ENCODE results near the gene KDM4E.
"Not testable (repeated sequence)": the region's sequence is repeated elsewhere in the genome, so short reads cannot be mapped to it uniquely, and the experiment has no call there.

KDM4E gene

DNA sequence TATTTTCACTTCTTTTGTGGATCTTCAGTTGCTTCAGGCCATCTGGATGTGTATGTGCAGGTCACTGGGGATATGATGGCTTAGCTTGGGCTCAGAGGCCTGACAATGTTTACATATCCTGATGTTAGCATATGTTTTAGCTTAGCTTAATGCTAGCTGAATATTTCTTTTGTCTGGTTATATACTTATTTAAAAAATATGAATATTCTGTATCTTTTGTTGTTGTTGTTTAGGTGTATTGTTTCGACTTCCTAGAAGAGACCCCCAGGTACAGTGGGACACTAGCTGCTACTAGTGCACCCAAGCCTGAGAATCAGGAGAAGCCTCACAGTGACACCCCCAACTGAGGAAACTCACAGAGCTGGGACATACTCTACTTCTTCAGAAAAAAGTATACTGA lies at the start of gene KDM4E:
Gene KDM4E (plus strand): TSS at position 301 of the 400 bp plus-strand sequence. CDS start 300 bp downstream, outside the sequence.
- no peak for DNase-seq

- no peak for DNase-seq
Observed at GRCh38 chr11:94975599-94975998, 49.5 kb upstream of the KDM4E start.

GRCh38 chr11:94987378-94987777 lies 37.7 kb upstream of the KDM4E start:
- DNase-seq: no peak

DNA sequence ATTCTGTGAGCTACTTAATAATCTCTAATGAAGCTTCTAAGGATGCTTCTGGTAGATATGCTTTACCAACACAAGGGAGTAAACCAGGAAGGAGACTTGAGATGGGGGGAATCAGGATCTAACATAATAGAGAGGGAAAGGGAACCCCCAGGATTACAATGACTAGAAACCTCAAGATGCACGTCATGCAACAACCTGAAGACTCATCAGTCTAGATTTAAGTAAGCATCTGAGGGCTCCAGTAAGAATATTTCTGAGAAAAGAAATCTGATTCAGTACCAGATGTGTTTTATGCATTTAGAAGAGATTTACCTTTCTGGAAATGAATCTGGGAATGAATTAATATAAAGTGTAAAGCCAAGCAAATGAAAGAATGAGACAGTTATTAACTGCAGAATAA lies 36.3 kb upstream of the KDM4E start:
- no peak for DNase-seq

GRCh38 chr11:94993400-94993943 lies 31.6 kb upstream of the KDM4E start:
- no peak for DNase-seq

DNA sequence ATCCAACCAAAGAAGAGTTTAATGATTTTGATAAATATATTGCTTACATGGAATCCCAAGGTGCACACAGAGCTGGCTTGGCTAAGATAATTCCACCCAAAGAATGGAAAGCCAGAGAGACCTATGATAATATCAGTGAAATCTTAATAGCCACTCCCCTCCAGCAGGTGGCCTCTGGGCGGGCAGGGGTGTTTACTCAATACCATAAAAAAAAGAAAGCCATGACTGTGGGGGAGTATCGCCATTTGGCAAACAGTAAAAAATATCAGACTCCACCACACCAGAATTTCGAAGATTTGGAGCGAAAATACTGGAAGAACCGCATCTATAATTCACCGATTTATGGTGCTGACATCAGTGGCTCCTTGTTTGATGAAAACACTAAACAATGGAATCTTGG lies 27.6 kb upstream of the KDM4E start:
- DNase-seq: no peak

GRCh38 chr11:94998285-94998684 lies 26.8 kb upstream of the KDM4E start:
- DNase-seq: no peak

DNA sequence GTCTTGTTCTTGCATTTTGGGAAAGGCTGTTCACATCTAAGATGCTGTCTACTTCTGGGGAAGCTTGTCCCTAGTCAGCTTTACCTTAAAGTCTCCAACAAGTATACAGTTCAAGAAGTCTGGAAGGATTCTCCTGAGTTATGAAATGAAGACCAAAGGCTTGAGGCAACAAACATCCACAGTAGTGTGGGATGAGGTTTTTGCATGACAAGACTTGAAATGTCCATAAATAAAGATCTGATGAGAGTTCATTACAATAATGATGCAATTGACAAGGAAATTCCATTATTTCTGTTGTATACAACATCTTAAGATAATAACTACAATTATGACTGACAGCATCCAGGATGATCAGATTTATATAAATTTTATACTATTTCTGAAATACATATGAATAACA lies 21.3 kb upstream of the KDM4E start:
- DNase-seq: no peak

- no peak for DNase-seq
Observed at GRCh38 chr11:95005642-95006041, 19.4 kb upstream of the KDM4E start.

DNA sequence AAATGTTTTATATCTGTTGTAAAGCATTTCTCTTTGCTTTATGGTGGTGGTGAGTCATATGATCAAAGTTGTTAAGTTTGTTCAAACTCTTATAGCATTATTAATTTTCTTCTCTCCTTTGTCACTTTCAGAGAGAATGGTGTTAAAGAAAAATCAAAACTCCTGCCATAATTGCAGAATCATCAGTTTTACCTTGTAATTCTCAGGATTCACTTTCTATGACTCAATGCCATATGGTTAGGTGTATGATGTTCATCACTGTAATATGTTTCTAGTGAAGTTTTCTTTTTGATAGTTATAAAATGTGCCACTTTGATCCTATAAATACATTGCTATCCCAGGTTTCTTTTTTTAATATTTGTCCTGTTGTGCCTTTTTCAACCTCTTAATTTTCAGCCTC lies 13.7 kb upstream of the KDM4E start:
- no peak for DNase-seq

GRCh38 chr11:95014184-95014821 lies 10.8 kb upstream of the KDM4E start:
- no peak for DNase-seq

GRCh38 chr11:95016139-95016538 lies 8.9 kb upstream of the KDM4E start:
- no peak for DNase-seq

DNA sequence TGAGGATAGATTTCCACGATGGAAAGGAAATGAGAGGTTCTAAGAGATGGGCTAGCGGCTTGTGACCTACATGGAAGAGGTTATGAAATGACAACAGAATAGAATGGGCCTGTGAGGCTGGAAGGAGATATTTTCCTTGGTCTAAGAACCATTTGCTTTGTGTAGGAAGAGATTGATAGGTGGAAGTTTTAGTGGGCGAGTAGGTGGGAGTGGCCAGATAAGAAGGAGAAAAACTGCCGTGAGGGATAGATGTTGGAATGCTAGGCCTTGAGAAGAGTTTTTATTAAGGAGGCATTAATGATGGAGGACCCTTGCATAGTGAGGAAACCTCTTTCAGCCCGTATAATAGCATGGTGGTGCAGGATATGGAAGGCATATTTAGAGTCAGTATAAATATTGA lies 3.6 kb upstream of the KDM4E start:
- DNase-seq: not testable (repeated sequence)

- not testable (repeated sequence) for DNase-seq
Observed at GRCh38 chr11:95025594-95025993, 536 bp downstream of the KDM4E start.

- no peak for DNase-seq
Observed at GRCh38 chr11:95028357-95028756, 3.3 kb downstream of the KDM4E start.

DNA sequence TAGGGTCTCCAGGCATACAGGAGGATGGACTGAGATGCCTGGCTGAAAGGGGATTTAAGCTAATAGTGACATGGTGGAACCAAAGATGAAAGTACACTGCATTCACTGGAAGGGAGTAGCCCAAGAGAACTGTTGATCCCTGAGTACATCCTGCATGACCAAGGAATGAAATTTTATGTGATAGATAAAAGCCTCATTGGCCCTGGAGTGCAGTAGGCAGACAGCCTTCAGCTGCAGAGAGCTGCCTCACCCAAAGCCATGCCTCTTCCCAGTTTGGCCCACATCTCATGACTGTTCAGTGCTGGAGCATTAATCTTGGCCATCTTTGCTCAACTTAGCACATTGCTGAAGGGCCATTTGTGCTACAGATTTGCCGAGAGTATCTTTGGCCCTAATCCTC lies 8.0 kb downstream of the KDM4E start:
- DNase-seq: no peak

- no peak for DNase-seq
Observed at GRCh38 chr11:95035316-95035715, 10.3 kb downstream of the KDM4E start.

DNA sequence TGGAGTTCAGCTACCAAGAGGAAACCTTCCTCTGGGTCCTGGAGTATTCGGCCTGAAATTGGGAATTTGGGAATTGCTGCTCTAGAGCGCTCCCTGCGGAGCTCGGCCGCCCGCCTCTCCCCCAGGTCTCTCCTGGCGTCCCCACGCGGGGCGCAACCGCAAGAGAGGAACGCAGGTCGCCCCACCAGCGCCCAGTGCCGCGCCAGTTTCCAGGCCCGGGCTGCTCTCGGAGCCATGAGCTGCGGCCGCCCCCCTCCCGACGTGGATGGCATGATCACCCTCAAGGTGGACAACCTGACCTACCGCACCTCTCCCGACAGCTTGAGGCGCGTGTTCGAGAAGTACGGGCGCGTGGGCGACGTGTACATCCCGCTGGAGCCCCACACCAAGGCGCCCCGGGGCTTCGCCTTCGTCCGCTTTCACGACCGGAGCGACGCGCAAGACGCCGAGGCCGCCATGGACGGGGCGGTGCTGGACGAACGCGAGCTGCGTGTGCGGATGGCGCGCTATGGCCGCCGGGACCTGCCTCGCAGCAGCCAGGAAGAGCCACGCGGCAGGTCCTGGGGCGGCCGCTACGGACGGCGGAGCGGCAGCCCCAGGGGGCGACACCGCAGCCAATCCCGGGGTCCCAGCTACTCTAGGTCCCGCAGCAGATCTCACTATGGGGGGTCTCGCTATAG lies 12.4 kb downstream of the KDM4E start:
- not testable (repeated sequence) for DNase-seq

DNA sequence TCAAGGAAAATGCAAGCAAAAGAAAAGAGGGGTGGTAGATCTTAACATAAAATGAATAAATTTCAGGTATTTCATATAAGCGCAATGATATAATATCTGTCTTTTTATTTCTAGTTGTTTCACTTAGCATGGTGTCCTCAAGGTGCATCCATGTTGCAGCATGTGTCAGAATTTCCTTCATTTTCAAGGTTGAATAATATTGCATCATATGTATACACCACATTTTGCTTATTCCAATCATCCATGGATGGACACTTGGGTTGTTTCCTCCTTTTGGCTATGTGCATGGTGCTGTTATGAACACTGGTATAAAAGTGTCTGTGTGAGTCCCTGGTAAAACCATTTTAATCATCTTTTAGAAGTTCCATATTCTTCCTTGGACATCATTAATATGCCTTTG lies 17.2 kb downstream of the KDM4E start:
- DNase-seq: no peak

GRCh38 chr11:95042906-95043305 lies 17.8 kb downstream of the KDM4E start:
- DNase-seq: no peak

DNA sequence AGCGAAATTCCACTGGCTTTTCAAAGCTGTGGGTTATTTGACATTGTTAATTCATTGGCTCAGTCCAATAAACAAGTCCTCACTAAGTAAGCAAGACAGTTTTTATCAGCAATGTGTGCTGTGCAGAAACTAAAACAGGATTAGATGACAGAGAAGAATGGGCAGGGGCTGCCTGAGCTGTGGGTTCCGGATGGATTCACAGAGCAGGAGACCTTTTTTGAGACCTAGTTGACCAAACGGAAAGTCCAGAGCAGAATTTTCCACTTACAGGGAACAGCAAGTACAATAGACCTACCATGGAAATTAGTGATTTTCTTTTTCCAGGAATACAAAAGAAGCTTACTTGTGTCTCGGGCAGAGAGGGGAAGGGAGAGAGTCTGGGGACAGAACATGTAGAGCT lies 19.0 kb downstream of the KDM4E start:
- no peak for DNase-seq

DNA sequence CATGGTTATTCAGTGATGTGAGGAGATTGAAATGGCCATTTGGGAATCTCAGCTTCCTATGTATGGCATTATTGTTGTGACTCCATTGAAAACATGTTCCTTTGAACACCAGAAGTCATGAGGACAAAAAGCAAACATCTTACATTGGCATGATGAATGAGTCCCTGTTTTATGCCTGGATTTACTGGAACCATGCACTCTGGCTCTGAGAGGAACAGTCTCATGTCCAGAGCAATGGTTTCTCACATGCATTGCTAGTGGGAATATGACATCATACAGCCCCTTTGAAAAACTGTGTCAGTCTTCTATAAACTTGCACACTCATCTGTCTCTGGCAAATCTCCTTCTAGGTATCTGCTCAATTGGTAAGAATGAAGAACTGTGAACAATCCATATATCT lies 20.8 kb downstream of the KDM4E start:
- DNase-seq: no peak

- not testable (repeated sequence) for DNase-seq
Observed at GRCh38 chr11:95049122-95049521, 24.1 kb downstream of the KDM4E start, which contains the start of gene KDM4F. KDM4F (plus strand) TSS chr11:95049422.

GRCh38 chr11:95050595-95051202 lies 25.6 kb downstream of the KDM4E start:
- DNase-seq: no peak

Data from GF-D8 (cell line).